Heart left ventricle (tissue), 16 donors: ENCODE results near the gene RNF130. TPM values are rescaled to one million over a fixed set of nuclear protein-coding genes. Genes with fewer than 3 reads are reported as not detected.

Source experiments
- ATAC-seq, 4 donors: fragments of 200-7000 bp; cut with Tn5 transposase; one replicate each; pipeline ENCODE4 v1.9.1; 2020 to 2022; ENCODE audit warnings: moderate library complexity in 4 of 4, mild to moderate bottlenecking in 3 of 4, moderate number of reproducible peaks in 1 of 4
- DNase-seq, 5 donors: peaks; one replicate each; pipeline ENCODE4 v3.0.0-alpha.2; 2020
- H3K27ac ChIP-seq, 12 donors: fragments of 200-600 bp; sonication (generic) in 4 of 12; one replicate each; pipeline versions ENCODE4 v1.5.0 to v1.8.0; 2016 to 2022; ENCODE audit warnings: mild to moderate bottlenecking in 2 of 12
- H3K27me3 ChIP-seq, 9 donors: fragments of 200-600 bp; sonication (generic) in 2 of 9; one replicate each; pipeline versions ENCODE4 v1.5.1 to v1.8.0; 2016 to 2022; ENCODE audit warnings: mild to moderate bottlenecking in 3 of 9
- H3K36me3 ChIP-seq, 9 donors: fragments of 200-600 bp; sonication (generic) in 2 of 9; one replicate each; pipeline versions ENCODE4 v1.5.0 to v1.8.0; 2018 to 2022; ENCODE audit warnings: mild to moderate bottlenecking in 2 of 9
- H3K4me1 ChIP-seq, 12 donors: fragments of 200-600 bp; sonication (generic) in 4 of 12; one replicate each; pipeline versions ENCODE4 v1.5.0 to v1.8.0; 2016 to 2022; ENCODE audit warnings: mild to moderate bottlenecking in 3 of 12
- H3K4me3 ChIP-seq, 12 donors: fragments of 200-600 bp; sonication (generic) in 4 of 12; one replicate each; pipeline versions ENCODE4 v1.5.0 to v1.8.0; 2017 to 2022; ENCODE audit warnings: mild to moderate bottlenecking in 9 of 12, moderate library complexity in 4 of 12
- H3K9me3 ChIP-seq, 12 donors: fragments of 200-600 bp; sonication (generic) in 4 of 12; one replicate each; pipeline versions ENCODE4 v1.5.0 to v1.8.0; 2016 to 2022; ENCODE audit warnings: mild to moderate bottlenecking in 1 of 12
- CTCF ChIP-seq, 12 donors: fragments of 200-600 bp; sonication (generic) in 4 of 12; IDR thresholded peaks; one replicate each; pipeline versions ENCODE4 v1.5.0 to v1.8.0; 2018 to 2022; ENCODE audit warnings: antibody characterized with exemption in 12 of 12, mild to moderate bottlenecking in 5 of 12
- POLR2A ChIP-seq, 2 donors: fragments of 450-650 bp; IDR thresholded peaks; one replicate each; pipeline ENCODE4 v1.6.1; 2017; ENCODE audit warnings: antibody characterized with exemption in 2 of 2, mild to moderate bottlenecking in 2 of 2, moderate library complexity in 2 of 2
- WGBS, 4 donors: extraction: QIAGEN DNeasy Blood & Tissue Kit in 2 of 4; methylation state at CpG; one replicate each; pipeline versions ENCODE4 v1.1.5 to v1.1.7; 2013 to 2018; 5-methylcytosine and 5-hydroxymethylcytosine counted together
- intact Hi-C, 10 donors: fragments of 100-400 bp; cut with DNase I; formaldehyde crosslinking; loops; one replicate each; pipeline versions ENCODE4 v1.11.1 to v1.14.2; 2022
- polyA plus RNA-seq, 2 donors: library from polyadenylated mRNA; stranded (reverse); fragments of 200-250 nt; gene quantifications; one replicate each; pipeline ENCODE4 v1.2.3, GENCODE V29; 2013
- total RNA-seq, 9 donors: library from RNA; depleted of rRNA in 2 of 9; stranded (reverse); fragments of >200 nt in 2 of 9; fragmentation: NEBNext Ultra II Directional in 3 of 9; extraction: Animal tissue kit (Norgen Biotek cat#: 25700) in 3 of 9; gene quantifications; one replicate each; pipeline versions ENCODE4 v1.1.0 to v1.2.4, GENCODE V29; 2016 to 2023
- donor health status: ischemic (EF 13 %, LVEDD 7.1; RV severe dilation, severe dysfunction).
- donor health status: healthy with polysubstance abuse.
- donor health status: DM: no; HTN: yes; CAD: no.
- donor health status: DM: no; HTN: no; CAD: no.
- donor health status: ischemic (EF 25% LVEDD 6.9; RV normal size, moderate dysfunction).
- donor health status: ischemic (EF 25% LVEDD 5.7; RV mildly dilated, moderate dysfunction).
- donor health status: healthy.
- donor health status: DM: yes; HTN: yes; CAD: no.
- donor health status: ischemic (EF 35%, LVEDD 5.7; RV mildly dilated, moderate dysfunction).
- donor health status: nonischemic (EF 11% LVEDD 7.7; RV severe dilation, severe dysfunction).
- donor health status: DM: yes; HTN: yes; CAD: no.
- donor health status: PGD.
- donor health status: ischemic (EF 29% LVEDD 5.4; RV normal size, mild dysfunction).
- donor health status: nonischemic (EF 23%, LVEDD 6.1; RV moderate dilation, normal function).

RNF130 gene
- total and polyA plus RNA-seq, 11 donors = 26.3 to 76.2 (median 38.7) TPM

- no peaks in the 10 kb centered on the region for H3K36me3 ChIP-seq
- ATAC-seq (no peak), DNase-seq (no peak)
- H3K9me3 ChIP-seq = no peaks in the 10 kb centered on the region
- 65 to 69% (median 68%) methylated on average over 13 to 17 of the region's 17 CpGs for WGBS, 4 donors
- H3K27me3 ChIP-seq = peaks cover 0 to 18% (median 0%) of the 10 kb centered on the region in 9 donors
- H3K4me1 ChIP-seq = peaks cover 0 to 10% (median 0%) of the 10 kb centered on the region in 12 donors
- intact Hi-C loops = loop anchor here in 1 of 10 donors (10.0 kb wide), 1 partner anchor 178 kb away; the partner anchor contains the start of gene TBC1D9B
- H3K4me3 ChIP-seq = no peak overlapping the region
- no peak overlapping the region for H3K27ac ChIP-seq
- TF ChIP-seq CTCF (IDR thresholded peaks at IDR 0.05) (no peak), POLR2A (IDR thresholded peaks at IDR 0.05) (no peak)
Measured at GRCh38 chr5:180082633-180083420, 11.3 kb upstream of the RNF130 start.

GRCh38 chr5:180081481-180081880 is 9.9 kb upstream of the RNF130 start:
- Histone ChIP-seq H3K4me1 (peaks cover 0 to 10% (median 0%) of the 10 kb centered on the region in 12 donors), H3K27me3 (peaks cover 0 to 18% (median 0%) of the 10 kb centered on the region in 9 donors), H3K27ac (no peak overlapping the region), H3K9me3 (no peaks in the 10 kb centered on the region), H3K36me3 (no peaks in the 10 kb centered on the region), H3K4me3 (no peak overlapping the region)
- intact Hi-C loops = loop anchor here in 1 of 10 donors (10.0 kb wide), 1 partner anchor 177 kb away; the partner anchor contains the start of gene TBC1D9B
- WGBS, 4 donors = 88 to 95% (median 90%) methylated on average over 5 of the region's 5 CpGs
- ATAC-seq (no peak), DNase-seq (no peak)
- TF ChIP-seq POLR2A (IDR thresholded peaks at IDR 0.05) (no peak), CTCF (IDR thresholded peaks at IDR 0.05) (no peak)

DNA sequence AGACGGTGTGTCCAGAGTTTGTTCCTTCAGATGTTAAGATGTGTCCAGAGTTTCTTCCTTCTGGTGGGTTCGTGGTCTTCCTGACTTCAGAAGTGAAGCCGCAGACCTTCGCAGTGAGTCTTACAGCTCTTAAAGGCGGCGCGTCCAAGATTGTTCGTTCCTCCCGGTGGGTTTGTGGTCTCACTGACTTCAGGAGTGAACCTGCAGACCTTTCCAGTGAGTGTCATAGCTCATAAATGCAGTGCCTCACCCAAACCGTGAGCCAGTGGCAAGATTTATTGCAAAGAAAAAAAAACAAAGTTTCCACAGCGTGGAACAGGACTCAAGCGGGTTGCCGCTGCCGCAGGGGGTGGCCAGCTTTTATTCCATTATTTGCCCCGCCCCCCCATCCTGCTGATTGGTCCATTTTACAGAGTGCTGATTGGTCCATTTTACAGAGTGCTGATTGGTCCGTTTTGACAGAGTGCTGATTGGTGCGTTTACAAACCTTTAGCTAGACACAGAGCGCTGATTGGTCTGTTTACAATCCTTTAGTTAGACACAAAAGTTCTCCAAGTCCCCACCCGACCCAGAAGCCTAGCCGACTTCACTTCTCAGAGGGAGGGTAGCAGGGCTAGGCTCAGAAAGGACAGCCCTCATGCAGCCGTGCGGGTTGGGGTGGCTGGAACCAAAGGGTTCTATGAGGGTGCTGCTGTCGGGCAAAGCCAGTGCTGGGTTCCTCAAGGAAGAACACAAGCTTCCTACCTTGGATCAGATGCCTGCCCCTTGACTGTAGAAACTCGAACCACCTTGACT is 9.1 kb upstream of the RNF130 start:
- ATAC-seq (no peak), DNase-seq (no peak)
- Histone ChIP-seq H3K9me3 (no peaks in the 10 kb centered on the region), H3K27me3 (peaks cover 0 to 18% (median 0%) of the 10 kb centered on the region in 9 donors), H3K27ac (no peak overlapping the region), H3K4me1 (peaks cover 0 to 10% (median 0%) of the 10 kb centered on the region in 12 donors), H3K4me3 (peak overlapping the region in 1 of 12 donors; percentile 8), H3K36me3 (no peaks in the 10 kb centered on the region)
- 86 to 91% (median 89%) methylated on average over 23 to 24 of the region's 24 CpGs for WGBS, 4 donors
- TF ChIP-seq CTCF (IDR thresholded peaks at IDR 0.05) (no peak), POLR2A (IDR thresholded peaks at IDR 0.05) (no peak)
- intact Hi-C loops = loop anchor here in 1 of 10 donors (10.0 kb wide), 1 partner anchor 176 kb away; the partner anchor contains the start of gene TBC1D9B
